NAMALWA (cell line): Measurements from ENCODE around the gene AP3S2.
"Not testable (repeated sequence)": the region's sequence is repeated elsewhere in the genome, so short reads cannot be mapped to it uniquely, and the experiment has no call there.

ENCODE experiments used
- DNase-seq: peaks from one replicate; pipeline ENCODE4 v3.0.0-alpha.2; 2015; ENCODE audit warnings: low spot score

AP3S2 gene

GRCh38 chr15:89834465-89835175 is 59.2 kb downstream of the AP3S2 start:
- not testable (repeated sequence) for DNase-seq

DNA sequence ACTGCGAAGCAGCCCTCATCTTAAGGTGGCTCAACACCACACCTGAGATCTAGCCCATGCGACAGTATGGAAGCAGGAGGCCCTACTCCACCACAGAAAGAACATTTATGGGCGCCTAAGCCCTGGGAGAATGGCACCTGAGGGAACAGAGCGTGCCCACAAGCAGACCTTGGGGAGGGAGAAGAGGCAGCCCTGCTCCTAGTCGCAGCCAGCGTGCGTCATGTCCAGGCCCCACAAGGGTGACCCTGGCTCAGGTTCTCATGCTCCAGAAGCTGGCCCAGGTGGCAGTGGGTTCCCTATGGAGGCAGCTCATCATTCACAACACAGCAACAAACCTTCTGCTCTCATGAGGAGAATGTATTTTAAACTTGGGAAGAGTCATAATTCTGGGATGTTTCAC is 59.8 kb downstream of the AP3S2 start:
- no peak for DNase-seq

DNA sequence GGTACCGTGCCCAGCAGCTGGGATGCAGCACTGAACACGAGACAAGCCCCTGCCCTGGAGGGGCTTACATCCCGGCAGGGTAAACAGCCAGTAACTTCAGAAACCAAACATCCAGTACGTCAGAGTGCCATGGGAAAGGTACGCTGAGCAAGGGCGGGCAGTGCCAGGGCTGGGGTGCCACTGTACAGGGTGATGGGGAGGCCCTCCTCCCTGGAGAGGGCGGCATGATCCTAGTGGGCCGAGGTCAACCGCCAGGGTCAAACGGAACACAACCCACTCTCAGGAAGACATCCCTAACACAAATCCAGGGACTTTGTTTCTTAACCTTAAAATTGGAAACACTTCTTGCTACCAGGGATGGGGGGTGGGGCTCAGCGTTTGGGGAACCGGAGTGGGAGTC is 63.2 kb downstream of the AP3S2 start:
- DNase-seq, result no peak

DNA sequence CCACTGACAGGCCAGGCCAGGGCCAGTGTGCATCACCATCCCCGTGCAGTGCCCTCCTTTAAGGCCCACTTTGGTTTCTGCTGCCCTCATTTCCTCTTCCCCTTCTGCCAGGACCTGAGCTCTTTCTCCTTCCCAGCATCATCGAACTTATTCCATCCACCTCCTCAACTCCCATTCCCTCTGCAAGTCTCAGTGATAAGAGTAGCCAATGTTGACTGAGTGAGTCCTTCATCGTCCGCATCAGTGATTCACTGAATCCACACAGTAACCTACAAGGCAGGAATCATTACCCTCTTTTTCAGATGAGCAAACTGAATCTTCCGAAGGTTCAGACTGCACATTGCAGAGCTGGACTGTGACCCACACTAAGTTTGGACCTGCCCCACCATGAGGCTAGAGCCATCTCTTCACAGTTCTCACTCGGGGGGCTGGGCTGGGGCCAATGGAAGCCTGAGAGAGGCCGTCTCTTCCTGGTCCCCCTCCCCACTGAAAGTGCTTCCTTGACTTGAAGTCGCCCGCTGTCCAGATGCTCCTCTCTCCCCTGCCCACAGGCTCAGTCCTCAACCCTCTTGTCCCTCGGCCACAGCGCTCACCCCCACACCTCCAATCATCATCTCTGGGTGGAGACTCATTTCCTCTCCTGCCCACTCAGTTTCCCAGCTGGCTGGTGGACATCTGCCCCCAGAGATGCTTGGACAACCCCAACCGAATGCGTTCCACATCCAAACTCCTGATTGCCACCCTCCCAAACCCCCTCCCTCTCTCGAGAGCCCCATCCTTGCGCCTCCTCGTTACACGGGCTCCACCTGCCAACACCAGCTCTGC is 64.0 kb downstream of the AP3S2 start:
- DNase-seq, result no peak

- no peak for DNase-seq
Measured at GRCh38 chr15:89829161-89829560, 64.6 kb downstream of the AP3S2 start.

DNA sequence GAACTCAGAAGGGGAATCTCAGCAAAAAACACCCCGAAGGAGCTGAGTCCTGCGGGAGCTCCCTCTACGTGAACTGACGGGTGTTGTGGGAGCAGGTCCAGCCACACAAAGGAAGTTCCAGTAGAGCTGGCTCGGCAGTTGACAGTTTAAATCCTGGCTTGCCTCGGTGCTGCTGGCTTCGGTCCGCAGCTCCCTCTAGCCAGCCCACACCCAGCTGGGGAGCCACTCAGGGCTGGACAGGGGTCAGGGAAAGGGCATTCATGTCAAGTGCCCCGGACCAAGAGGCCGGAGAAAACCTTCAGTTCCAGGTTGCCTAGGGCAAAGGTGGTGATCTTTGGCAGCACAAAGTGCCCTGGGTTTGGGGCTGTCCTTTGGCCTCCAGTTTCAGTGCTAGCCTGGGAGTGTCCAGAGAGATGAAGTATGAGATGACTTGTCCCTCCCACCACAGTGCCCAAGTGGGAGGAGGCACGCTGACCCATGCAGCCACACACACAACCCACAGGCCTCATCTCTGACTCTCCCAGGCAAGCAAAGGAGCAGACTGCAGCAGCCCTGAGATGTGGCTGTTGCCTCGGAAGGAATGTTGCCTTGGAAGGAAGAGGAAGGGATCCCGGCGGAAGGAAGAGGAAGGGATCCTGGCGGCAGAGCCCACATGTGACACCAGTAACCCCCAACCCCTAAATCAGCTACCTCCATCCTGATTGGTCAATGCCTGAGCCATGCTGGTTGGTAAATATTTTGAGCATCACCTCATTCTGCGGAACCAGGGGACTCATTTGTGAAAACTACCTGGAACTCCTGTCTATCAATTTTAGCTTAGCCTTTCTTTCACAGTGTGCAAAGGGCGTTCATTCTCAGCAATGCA is 65.3 kb downstream of the AP3S2 start:
- DNase-seq, result no peak

DNA sequence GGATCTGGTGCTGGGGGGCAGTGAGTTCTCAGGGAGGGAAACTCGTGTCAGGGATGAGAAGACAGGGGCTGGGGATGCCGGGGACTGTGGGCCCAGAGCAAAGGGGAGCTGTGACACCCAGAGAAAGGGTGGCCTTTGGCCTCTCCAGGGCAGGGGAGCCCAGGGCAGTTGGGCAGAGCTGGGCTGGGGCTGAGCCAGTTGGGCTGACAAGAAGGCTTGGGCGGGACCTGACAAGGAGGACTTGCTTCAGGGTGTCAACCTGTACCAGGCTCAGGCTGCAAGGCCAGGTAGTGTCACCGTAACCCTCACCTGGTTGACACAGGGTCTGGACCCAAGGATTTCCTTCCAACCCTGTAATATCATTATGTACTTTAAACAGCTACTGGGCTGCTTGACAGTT is 66.0 kb downstream of the AP3S2 start:
- no peak for DNase-seq

DNA sequence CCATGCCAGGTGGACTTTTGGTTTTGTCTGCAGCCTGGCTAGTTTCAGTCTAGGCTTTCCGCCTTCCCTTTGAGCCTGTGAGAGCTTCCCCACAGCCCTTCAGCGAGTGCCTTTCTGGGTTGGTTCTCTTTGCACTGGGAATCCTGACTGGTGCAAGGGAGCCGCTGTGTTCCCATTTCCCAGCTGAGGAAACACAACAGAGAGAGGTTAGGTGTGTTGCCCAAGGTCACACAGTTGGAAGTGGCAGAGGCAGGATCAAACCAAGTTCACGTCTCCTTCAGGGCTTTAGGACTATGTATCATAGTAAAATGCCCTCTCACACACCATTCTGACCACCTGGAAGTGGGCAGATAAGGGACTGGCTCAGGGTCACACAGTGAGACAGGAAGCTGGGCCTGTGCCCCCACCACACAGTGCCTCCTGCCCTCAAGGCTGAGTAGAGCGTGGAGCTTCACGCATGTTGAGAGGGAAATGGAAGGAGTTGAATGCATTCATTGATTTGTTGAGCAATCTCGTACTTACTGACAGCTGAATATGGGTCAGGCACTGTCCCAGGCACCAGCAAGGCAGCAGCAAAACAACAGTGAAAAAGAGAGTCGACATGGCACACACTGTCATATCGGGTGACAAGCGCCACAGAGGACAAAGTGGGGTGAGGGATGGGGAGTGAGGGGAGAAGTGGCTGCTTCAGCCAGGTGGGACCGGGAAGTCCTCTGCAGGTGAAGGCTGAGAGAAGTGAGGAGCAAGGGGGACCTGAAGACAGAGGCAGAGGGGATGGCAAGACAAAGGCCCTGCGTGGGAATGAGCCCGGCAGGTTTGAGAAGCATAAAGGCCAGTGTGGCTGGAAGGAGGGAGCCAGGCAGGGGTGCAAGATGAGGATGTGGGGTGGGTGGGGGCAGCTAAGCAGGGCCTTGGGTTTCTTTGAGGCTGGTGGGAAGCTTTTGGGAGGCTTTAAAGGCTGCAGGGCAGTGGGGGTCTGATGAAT is 66.8 kb downstream of the AP3S2 start:
- DNase-seq, result no peak

DNA sequence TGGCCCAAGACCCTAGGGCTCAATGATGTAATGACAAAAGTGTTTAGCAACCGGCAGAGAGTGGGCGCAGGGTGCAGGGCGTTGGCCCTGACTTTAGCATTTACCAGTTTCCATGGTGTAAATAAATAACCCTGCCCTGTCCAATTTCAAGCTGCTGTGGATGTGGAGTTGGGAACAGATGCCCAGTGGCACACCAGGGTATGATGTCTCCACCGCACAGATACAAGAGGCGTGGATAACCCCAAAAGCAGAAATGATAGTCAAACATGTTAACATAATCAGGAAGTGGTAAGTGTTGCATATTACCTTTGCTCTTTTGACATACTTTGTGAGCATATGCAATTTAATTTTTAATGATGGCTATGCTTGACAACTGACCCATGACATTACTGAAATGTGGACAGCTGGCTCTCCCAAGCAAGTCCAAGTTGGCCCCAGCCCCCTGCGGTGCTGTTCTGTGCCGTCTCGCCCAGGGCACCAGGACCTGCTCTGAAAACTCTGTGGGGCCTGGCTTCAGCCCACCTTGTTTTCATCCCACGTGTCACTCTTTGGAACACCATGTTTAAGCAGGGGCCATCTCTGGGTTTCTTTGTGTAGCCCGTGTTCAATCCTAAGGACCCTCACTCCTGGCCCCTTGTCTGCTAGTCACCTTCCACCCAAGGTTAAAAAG is 68.4 kb downstream of the AP3S2 start:
- no peak for DNase-seq

DNA sequence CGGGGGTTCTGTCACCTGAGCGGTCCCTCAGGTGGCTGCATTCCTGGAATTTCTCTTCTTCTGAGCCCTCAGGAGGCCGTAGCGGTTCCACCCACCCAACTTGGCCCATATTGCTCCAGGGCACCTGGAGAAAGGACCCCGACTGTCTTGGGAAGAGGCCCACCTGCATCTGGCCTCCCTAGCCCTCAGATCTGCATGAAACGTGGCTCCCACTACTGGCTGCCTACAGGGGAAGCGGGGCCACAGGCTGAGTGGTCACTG is 69.3 kb downstream of the AP3S2 start:
- DNase-seq, result no peak

DNA sequence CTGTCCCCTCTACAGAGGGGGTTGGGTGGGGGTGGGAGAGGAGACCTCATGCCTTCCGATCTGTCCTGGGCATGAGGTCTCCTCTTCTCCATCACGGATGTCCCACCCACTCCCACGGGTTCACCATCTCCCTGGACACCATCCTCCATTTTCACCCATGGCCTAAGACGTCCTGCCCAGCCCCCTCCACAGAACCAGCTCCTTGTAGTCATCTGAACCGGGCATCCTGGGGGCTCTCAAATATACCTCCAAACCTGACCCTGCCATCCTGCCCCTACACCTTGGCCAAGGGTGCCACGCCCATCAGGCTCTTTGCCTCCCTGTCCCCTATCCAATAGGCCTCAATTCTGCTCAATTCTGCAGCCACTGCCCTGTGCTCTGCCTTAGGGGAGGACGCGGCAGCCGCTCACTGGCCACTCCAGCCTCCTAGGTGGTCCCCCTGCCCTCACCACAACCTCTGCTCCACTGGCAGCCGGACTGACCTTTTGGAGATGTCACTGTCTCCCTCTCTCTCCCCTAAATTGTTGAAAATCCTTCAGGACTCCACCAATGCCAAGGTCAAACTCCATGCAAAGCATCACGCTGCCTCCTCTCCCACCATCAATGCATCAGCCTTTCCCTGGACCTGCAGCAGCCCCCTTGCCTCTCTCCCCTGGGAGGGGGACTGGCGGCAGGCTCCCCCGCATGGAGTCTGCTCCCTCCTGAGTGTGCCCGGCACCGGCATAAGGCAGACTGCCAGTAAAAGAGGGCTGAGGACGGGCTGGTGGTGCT is 69.8 kb downstream of the AP3S2 start:
- no peak for DNase-seq

DNA sequence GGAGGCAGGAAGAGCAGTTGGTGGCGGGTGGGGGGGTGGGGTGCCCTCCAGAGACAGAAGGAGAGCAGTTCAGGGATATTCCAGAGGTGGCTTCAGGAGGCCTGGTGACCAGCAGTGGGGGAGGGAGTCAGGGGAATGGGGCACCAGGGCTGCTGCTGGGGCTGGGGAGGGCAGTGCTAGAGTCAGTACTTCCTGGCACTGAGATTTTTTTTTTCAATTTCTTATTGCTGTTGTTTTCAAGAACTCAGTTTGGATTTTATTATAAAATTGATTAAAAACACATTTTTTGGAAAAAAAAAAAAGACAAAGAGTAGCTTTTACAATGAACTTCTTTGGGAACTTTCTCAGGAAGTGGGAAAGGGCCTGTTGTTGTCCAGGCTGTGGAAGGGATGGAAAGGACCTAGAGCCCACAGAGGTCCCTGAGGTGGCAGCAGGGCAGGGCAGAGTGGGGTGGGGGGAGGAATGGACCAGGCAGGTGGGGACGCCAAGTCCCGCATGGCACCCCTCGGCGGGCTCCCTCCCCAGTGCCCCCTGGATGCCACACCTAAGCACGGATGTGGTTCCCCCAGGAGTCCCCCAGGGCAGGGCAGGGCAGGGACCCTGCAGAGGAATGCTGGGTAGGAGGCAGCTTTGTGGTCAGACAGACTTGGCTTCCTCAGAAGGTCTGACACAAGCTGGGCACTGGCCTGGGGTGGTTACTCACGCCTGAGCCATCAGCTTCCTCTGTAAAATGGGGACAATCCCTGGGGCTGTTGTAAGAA is 70.7 kb downstream of the AP3S2 start:
- DNase-seq, result no peak

DNA sequence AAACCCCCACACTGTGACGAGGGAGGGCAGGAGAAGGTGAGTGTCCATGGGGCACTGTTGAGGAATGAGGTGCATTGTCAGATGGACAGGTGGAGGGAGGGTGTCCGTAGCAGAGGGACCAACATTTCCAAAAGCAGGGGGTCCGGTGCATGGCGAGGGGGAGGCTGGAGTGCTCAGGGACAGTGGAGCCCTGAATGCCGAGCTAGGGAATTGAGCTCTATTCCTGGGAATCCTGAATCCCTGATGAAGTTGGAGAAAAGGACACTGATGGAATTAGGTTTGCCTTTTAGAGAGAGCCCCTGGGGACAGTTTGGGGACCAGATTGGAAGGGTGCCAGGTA is 71.2 kb downstream of the AP3S2 start:
- no peak for DNase-seq

DNA sequence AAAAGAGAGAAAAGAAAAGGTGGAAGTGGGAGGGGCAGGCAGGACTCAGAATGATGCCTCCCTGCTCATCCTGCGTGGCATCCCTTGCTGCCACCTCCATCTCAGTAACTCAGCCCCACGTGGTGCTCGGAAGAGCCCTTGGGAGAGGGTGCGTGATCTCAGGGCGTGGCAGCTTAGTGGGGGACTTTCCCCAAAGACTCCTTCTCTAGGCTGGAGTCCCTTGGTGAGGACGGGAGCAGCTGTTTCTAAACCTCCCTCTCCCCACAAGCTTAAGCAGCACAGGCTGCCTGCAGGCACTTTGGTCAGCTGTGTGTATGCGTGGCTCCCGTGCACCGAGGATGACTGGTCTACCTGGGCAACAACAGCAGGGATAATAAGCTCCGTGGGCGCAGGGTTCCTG is 71.8 kb downstream of the AP3S2 start:
- no peak for DNase-seq

DNA sequence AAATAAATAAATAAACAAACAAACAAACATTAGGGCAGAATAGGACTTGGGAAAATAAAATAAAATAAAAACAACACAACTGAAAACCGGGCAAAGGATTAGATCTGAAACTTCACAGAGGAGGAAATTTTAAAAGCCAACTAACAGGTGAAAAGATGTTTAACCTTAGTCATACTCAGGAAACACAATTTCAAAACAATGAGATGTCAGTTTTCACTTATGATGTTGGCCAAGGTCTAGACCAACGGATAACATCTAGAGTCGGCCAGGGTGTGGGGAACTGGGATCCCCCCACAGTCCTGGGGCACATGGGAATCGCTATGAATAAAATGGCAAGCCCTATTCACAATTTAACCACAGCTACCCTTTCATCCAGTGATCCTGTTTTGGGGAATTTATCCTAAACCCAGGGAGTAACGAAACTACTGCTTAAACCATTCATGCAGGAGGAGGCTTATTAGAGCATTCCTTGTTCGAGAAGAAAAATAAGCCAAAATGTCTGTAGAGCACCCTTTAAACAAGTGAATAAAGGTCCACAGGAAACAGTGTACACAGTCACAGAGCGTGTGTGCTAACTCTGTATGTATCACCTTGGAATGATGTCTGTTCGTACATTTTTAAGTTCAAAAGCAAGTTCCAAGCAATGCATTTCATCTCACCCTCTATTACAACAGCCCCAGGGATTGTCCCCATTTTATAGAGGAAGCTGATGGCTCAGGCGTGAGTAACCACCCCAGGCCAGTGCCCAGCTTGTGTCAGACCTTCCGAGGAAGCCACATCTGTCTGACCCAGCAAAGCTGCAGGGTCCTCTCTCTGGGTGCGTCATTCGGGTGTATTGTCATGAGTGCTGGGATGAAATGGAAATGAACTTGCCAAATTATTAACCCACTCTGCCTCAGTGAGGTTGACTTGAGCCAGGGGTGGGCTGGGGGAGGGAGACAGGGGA is 72.9 kb downstream of the AP3S2 start:
- no peak for DNase-seq

DNA sequence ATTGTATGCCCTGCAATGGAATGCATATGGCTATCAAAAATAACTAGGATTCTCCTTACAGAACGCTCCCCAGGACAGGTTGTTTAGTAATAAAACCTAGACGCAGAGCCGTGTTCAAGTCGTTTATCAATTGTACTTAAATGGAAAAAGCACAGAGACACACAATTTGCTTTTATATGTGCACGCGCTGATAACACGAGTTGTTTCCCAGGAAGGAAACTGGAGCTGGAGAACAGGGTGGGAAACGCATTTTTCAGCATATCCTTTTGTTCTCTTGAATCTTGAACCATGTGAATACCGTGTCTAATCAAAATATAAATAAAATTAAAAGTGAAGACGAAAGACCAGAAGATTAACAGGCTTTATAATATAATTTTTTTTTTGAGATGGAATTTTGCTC is 75.5 kb downstream of the AP3S2 start:
- no peak for DNase-seq

DNA sequence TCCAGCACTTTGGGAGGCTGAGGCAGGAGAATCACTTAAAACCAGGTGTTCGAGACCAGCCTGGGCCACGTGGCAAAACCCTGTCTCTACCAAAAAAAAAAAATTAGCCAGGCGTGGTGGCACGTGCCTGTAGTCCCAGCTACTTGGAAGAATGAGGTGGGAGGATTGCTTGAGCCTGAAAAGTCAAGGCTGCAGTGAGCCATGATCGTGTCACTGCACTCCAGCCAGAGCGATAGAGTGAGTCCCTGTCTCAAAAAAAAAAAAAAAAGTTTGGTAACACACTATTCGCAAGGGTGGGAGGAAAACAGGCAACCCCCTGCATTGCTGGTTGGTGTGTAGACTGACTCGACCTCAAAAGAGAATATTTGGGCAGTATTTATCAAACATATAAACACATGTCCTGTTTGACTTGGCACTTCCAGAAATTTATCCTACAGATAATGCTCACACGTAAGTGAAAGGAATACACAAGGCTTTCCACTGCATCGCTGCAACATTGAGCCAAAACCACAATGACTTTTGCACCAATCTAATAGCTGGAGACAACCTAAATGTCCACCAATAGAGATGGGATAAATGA is 76.0 kb downstream of the AP3S2 start:
- no peak for DNase-seq

DNA sequence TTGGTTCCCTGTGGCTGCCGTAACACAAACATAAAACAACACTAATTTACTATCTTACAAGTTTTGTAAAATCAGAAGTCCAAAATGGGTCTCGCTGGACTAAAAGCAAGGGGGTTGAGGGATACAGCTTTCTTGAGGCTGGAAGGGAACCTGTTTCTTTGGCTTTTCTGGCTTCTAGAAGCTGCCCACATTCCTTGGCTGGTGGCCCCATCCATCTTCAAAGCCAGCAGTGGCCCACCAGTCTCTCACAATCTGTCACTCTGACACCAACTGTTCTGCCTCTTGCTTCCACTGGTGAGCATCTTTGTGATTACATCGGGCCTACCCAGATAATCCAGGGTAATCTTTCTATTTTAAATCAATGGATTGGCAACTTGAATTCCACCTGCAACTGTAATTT is 78.0 kb downstream of the AP3S2 start:
- no peak for DNase-seq
